ENCODE measurements around the gene USP51. TPM values are rescaled to one million over a fixed set of nuclear protein-coding genes. Genes with fewer than 3 reads are reported as not detected.

USP51 gene
- total and polyA plus RNA-seq, 4 donors = 0.70 to 10.2 (median 2.9) TPM

- peak overlapping the region in 1 of 2 donors; percentile 40 for H3K9ac ChIP-seq (ENCODE audit: insufficient read depth in 1 of 2, low read length in 2 of 2)
- no peak for TF ChIP-seq CTCF (IDR thresholded peaks at IDR 0.05; ENCODE audit: control extremely low read depth, extremely low read depth)
- peaks cover 0 to 14% (median 0%) of the 10 kb centered on the region in 5 donors for H3K4me1 ChIP-seq (ENCODE audit: control insufficient read depth in 5 of 5, insufficient read depth in 5 of 5, low read length in 5 of 5)
- 3 to 29% methylated on average over 9 to 23 of the region's 23 CpGs for WGBS, 2 donors
- peaks cover 0 to 2% (median 0%) of the 10 kb centered on the region in 4 donors for H3K36me3 ChIP-seq (ENCODE audit: control insufficient read depth in 4 of 4, insufficient read depth in 4 of 4, low read length in 4 of 4)
- no peak overlapping the region for H3K4me3 ChIP-seq
- no peak for ATAC-seq (ENCODE audit: insufficient read depth, low FRiP score)
- H3K27me3 ChIP-seq (ENCODE audit: control insufficient read depth in 3 of 3, insufficient read depth in 3 of 3, low read length in 2 of 3) = peaks cover 0 to 1% (median 0%) of the 10 kb centered on the region in 3 donors
- H3K27ac ChIP-seq (ENCODE audit: low read depth in 1 of 2, low read length in 1 of 2) = peak overlapping the region; percentile 43 to 81
- DNase-seq = peak; percentile 45 to 80 (median 61)
- H3K9me3 ChIP-seq (ENCODE audit: control insufficient read depth in 4 of 4, insufficient read depth in 3 of 4, low read length in 3 of 4) = no peaks in the 10 kb centered on the region
Observed at GRCh38 chrX:55488006-55488592, 1.5 kb downstream of the USP51 start.

- DNase-seq (no peak), ATAC-seq (ENCODE audit: insufficient read depth, low FRiP score) (no peak)
- no peak overlapping the region for H3K9ac ChIP-seq (ENCODE audit: insufficient read depth in 1 of 2, low read length in 2 of 2)
- H3K9me3 ChIP-seq (ENCODE audit: control insufficient read depth in 4 of 4, insufficient read depth in 3 of 4, low read length in 3 of 4) = no peaks in the 10 kb centered on the region
- no peak overlapping the region for H3K4me3 ChIP-seq
- peaks cover 0 to 2% (median 0%) of the 10 kb centered on the region in 4 donors for H3K36me3 ChIP-seq (ENCODE audit: control insufficient read depth in 4 of 4, insufficient read depth in 4 of 4, low read length in 4 of 4)
- H3K27me3 ChIP-seq (ENCODE audit: control insufficient read depth in 3 of 3, insufficient read depth in 3 of 3, low read length in 2 of 3) = peaks cover 0 to 2% (median 2%) of the 10 kb centered on the region in 3 donors
- WGBS, 2 donors = 77 to 94% methylated on average over 2 of the region's 2 CpGs
- peaks cover 0 to 14% (median 0%) of the 10 kb centered on the region in 5 donors for H3K4me1 ChIP-seq (ENCODE audit: control insufficient read depth in 5 of 5, insufficient read depth in 5 of 5, low read length in 5 of 5)
- no peak overlapping the region for H3K27ac ChIP-seq (ENCODE audit: low read depth in 1 of 2, low read length in 1 of 2)
- TF ChIP-seq CTCF (IDR thresholded peaks at IDR 0.05; ENCODE audit: control extremely low read depth, extremely low read depth) = no peak
Observed at GRCh38 chrX:55487143-55487542, 2.5 kb downstream of the USP51 start.

- H3K9ac ChIP-seq (ENCODE audit: insufficient read depth in 1 of 2, low read length in 2 of 2) = no peak overlapping the region
- ATAC-seq (ENCODE audit: insufficient read depth, low FRiP score) (no peak), DNase-seq (no peak)
- no peak overlapping the region for H3K4me3 ChIP-seq
- 74 to 91% methylated on average over 3 of the region's 3 CpGs for whole genome bisulfite sequencing, 2 donors
- H3K36me3 ChIP-seq (ENCODE audit: control insufficient read depth in 4 of 4, insufficient read depth in 4 of 4, low read length in 4 of 4) = peaks cover 0 to 2% (median 0%) of the 10 kb centered on the region in 4 donors
- no peak overlapping the region for H3K27ac ChIP-seq (ENCODE audit: low read depth in 1 of 2, low read length in 1 of 2)
- H3K27me3 ChIP-seq (ENCODE audit: control insufficient read depth in 3 of 3, insufficient read depth in 3 of 3, low read length in 2 of 3) = peaks cover 0 to 5% (median 2%) of the 10 kb centered on the region in 3 donors
- H3K9me3 ChIP-seq (ENCODE audit: control insufficient read depth in 4 of 4, insufficient read depth in 3 of 4, low read length in 3 of 4) = no peaks in the 10 kb centered on the region
- peaks cover 0 to 14% (median 0%) of the 10 kb centered on the region in 5 donors for H3K4me1 ChIP-seq (ENCODE audit: control insufficient read depth in 5 of 5, insufficient read depth in 5 of 5, low read length in 5 of 5)
- TF ChIP-seq CTCF (IDR thresholded peaks at IDR 0.05; ENCODE audit: control extremely low read depth, extremely low read depth) = no peak
Observed at GRCh38 chrX:55486736-55487135, 2.9 kb downstream of the USP51 start.
